Activated T-helper 1 cell treated with anti-CD3 and anti-CD28 coated beads, Interleukin-12 subunit alpha, Interleukin-12 subunit beta, Interleukin-2, Interleukin-4 antibody, amounts not matched to agents 30 ng/mL and 10 ng/mL and 1 ng/mL, durations not matched to agents 14 hours and 24 hours and 36 hours (primary cell): Measurements from ENCODE around the gene AAK1. TPM values are rescaled to one million over a fixed set of nuclear protein-coding genes. Genes with fewer than 3 reads are reported as not detected.

Experiments
- DNase-seq: peaks from one replicate; pipeline ENCODE4 v3.0.0; 2021; ENCODE audit warnings: low spot score
- H3K27ac Mint-ChIP-seq: one replicate; pipeline ENCODE4 v1.8.0; 2021; ENCODE audit warnings: mild to moderate bottlenecking, mixed read lengths
- H3K27me3 Mint-ChIP-seq: one replicate; pipeline ENCODE4 v1.8.0; 2022; ENCODE audit warnings: mild to moderate bottlenecking, moderate library complexity, mixed read lengths; ENCODE audit not compliant: insufficient read depth
- H3K36me3 Mint-ChIP-seq: one replicate; pipeline ENCODE4 v1.8.0; 2021; ENCODE audit warnings: low read depth, mixed read lengths
- H3K4me1 Mint-ChIP-seq: one replicate; pipeline ENCODE4 v1.8.0; 2021; ENCODE audit warnings: low read depth, mixed read lengths
- H3K4me3 Mint-ChIP-seq: one replicate; pipeline ENCODE4 v1.8.0; 2021; ENCODE audit warnings: mild to moderate bottlenecking, moderate library complexity, mixed read lengths
- H3K9me3 Mint-ChIP-seq: one replicate; pipeline ENCODE4 v1.8.0; 2021; ENCODE audit warnings: mixed read lengths
- intact Hi-C: fragments of 100-400 bp; cut with micrococcal nuclease; formaldehyde crosslinking; loops from one replicate; pipeline ENCODE4 v1.15.1; 2024
- total RNA-seq: library from RNA; stranded (reverse); gene quantifications from 2 replicates; pipeline ENCODE4 v1.2.3, GENCODE V29; 2022

The AAK1 gene
- total RNA-seq, 1 donor from 2014 or later = 94.0 TPM

DNA sequence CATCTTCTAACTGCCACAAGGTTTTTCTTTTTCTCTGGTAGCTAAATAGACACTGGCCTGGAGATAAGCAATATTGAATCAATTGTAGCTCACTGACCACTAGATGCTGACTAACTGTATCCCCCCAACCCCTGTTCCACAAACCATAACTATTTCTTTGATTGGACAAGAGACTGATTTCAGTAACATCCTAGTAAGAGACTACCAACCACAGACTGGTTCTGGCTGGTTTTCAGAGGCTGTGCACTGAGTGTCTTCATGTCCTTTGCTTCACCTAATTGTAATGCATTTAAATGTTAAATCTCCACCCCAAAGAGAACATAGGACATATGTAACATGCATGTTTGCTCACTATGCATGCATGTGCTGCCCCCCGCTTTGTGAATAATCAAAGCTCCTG, 3.2 kb upstream of the AAK1 start:
- peaks cover 3% of the 10 kb centered on the region for H3K36me3 Mint-ChIP-seq
- peaks cover 58% of the 10 kb centered on the region for H3K4me1 Mint-ChIP-seq
- DNase-seq = no peak
- peak overlapping the region; percentile 40 for H3K27ac Mint-ChIP-seq
- no peaks in the 10 kb centered on the region for H3K9me3 Mint-ChIP-seq
- H3K27me3 Mint-ChIP-seq = no peaks in the 10 kb centered on the region
- intact Hi-C loops = loop anchor here (5.0 to 10.0 kb wide), 5 partner anchors 126 to 601 kb away; partner anchors contain the start of genes PCBP1, SNRNP27 and TIA1
- peak overlapping the region; percentile 42 for H3K4me3 Mint-ChIP-seq

DNA sequence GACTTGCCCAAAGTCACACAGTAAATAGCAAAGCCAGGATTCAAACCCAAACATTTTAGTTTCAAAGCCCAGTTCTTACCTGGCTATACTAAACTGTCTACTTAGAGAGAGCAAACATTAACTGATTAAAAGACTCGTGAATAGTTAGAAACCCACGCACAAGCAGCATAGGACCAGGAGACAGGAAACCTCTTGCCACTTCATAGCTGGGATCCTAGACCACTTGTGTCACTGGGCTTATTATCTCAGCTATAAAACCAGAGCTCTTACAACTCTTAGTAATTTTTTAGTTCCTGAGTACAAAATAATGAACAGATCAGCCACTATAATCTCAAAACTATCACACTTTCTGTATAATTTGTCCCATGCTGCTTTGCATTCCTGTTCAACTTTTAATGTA, 2.4 kb upstream of the AAK1 start:
- Mint-ChIP-seq H3K36me3 (peaks cover 7% of the 10 kb centered on the region), H3K9me3 (no peaks in the 10 kb centered on the region), H3K27ac (peak overlapping the region; percentile 95), H3K4me3 (peak overlapping the region; percentile 87), H3K4me1 (peaks cover 60% of the 10 kb centered on the region), H3K27me3 (no peaks in the 10 kb centered on the region)
- DNase-seq = no peak
- intact Hi-C loops = loop anchor here (1.0 to 10.0 kb wide), 10 partner anchors 49 to 879 kb away; partner anchors contain the start of genes GFPT1, NFU1, PCBP1 and SNRNP27

DNA sequence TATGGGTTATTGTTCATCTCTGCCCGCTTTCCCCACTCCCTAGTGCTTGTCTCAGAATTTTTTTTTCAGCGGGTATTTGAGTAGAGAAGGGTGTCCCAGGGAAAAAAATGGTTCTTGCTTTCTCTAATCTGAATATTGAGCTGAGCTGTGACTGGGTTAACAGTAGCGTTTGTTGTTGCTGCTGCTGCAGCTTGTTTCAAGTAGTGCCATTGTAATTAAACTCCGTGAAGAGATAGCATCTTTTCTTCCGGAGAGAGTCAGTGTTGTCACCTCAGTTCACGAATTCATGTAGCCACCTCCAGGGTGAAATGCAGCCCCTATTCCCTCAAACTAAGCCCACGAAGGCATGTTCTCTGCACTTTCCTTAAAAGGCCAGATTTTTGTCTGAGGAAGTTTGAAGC, 1.5 kb upstream of the AAK1 start:
- no peaks in the 10 kb centered on the region for H3K9me3 Mint-ChIP-seq
- no peaks in the 10 kb centered on the region for H3K27me3 Mint-ChIP-seq
- H3K36me3 Mint-ChIP-seq = peaks cover 14% of the 10 kb centered on the region
- intact Hi-C loops = loop anchor here (1.0 to 10.0 kb wide), 10 partner anchors 50 to 878 kb away; partner anchors contain the start of genes GFPT1, NFU1, PCBP1 and SNRNP27
- H3K27ac Mint-ChIP-seq = peak overlapping the region; percentile 95
- peak overlapping the region; percentile 87 for H3K4me3 Mint-ChIP-seq
- peaks cover 60% of the 10 kb centered on the region for H3K4me1 Mint-ChIP-seq
- DNase-seq = peak; percentile 36

DNA sequence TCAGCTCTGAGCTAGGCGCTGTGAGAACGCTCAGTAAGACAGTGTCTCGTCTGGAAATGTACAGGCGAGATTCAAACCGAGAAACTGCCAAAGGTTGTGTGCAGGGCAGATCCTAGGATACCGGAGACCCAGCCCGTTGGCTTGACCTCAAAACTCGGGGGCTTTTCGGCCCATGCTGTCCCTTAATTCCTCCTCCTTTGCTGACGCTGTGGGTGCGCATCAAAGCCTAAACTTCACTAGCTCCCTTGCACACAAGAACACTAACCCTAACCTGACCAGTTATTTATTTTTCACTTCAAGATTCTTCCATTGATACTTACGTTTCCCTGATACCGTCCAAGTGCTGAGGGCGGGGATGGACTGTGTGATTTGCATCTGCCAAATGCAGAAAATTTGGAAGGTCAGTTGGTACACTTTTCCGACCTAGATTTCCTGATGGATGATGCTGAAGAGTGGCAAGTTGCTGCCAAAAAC, 1.0 kb upstream of the AAK1 start:
- Mint-ChIP-seq H3K4me1 (peaks cover 64% of the 10 kb centered on the region), H3K27me3 (no peaks in the 10 kb centered on the region), H3K4me3 (peak overlapping the region; percentile 87), H3K27ac (peak overlapping the region; percentile 95), H3K36me3 (peaks cover 19% of the 10 kb centered on the region), H3K9me3 (no peaks in the 10 kb centered on the region)
- no peak for DNase-seq
- intact Hi-C loops = loop anchor here (1.0 to 10.0 kb wide), 12 partner anchors 16 to 878 kb away; partner anchors contain the start of genes C2orf42, GFPT1, NFU1 and PCBP1

DNA sequence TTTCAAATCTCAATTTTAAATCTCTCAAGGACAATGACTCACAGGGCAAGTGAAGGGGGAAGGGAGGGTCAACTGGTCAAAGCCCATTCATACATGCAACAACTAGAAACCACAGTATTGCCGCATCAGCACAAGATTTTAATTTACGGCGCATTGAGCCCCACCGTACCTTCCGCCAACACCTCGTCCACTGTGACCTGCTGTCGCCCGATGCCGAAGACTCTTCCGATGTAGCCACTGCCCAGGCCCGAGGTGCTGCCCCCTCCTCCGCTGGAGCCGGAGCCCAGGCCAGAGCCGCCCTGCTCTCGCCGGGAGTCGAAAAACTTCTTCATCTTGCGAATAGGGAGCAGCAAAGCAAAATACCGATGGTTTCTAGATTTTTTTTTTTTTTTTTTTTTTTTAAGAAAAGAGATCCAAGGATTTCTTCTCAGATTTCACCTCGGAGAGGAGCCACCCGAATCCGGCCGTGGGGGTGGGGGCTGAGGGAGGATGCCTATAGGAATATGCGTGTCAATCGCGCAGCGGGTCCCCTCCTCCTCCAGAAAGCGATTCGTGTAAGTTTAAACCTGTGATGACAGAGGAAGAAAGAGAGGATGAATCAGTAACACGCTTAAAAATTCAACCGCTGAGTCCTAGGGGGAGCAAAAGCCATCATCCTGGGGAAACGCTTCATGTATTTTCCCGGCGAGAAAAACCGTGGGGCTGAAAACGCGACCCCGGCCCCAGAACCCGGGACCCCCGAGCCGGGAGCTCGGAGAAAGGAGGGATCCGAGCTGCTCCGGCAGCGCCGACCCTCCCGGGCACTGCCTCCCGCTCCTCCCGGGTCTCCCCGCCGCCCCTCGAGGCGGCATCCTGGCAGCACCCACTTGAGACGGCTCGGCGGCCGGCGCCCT, 584 bp downstream of the AAK1 start:
- Mint-ChIP-seq H3K27me3 (no peaks in the 10 kb centered on the region), H3K36me3 (peaks cover 31% of the 10 kb centered on the region)

DNA sequence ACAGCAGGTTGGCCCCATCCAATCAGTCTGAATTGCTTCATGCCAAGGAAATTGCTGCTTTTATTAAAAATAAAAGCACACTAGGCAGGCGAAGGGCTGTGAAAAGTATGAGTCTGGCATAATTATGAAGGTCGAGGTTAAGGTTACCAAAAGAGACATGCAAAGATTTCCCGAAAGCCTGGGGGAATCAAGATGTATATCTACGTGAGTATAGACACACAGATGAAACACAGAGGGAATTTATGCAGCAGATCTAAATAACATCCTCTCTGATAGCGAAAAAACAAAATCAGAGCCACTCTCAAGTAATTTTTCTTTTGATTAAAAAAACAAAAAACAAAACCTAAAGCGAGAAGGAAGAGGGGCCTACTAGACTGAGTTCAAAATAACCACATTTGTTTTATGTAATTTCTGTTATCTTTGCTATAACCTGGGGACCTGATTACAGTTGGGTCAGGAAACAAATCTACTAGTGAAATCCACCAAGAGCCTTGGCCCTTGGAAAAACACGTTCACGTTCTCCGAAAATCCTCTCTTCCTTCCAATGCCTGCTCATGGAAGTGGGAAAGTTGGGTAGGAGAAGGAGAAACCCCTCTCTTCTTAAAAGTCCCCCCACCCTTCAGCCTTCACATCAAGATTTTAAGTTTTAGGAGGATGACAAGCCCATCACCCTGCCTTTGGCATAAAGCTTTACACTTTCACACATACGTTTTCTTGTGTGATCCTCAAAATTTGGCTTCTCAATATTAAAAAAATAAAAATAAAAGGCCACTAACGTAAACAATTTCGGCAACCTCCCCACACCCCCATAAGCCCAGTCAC, 1.4 kb downstream of the AAK1 start:
- H3K27me3 Mint-ChIP-seq = no peaks in the 10 kb centered on the region
- H3K9me3 Mint-ChIP-seq = no peaks in the 10 kb centered on the region
- peaks cover 35% of the 10 kb centered on the region for H3K36me3 Mint-ChIP-seq
- peak overlapping the region; percentile 92 for H3K4me3 Mint-ChIP-seq
- H3K27ac Mint-ChIP-seq = peak overlapping the region; percentile 94
- intact Hi-C loops = loop anchor here (1.0 to 10.0 kb wide), 4 partner anchors 72 to 550 kb away; partner anchors contain the start of genes C2orf42 and PCBP1
- H3K4me1 Mint-ChIP-seq = peaks cover 78% of the 10 kb centered on the region
- no peak for DNase-seq

More for the DNA sequence above, 584 bp downstream of the AAK1 start:
- peak; percentile 39 for DNase-seq
- no peaks in the 10 kb centered on the region for H3K9me3 Mint-ChIP-seq
- H3K27ac Mint-ChIP-seq = peak overlapping the region; percentile 94
- peaks cover 75% of the 10 kb centered on the region for H3K4me1 Mint-ChIP-seq
- peak overlapping the region; percentile 92 for H3K4me3 Mint-ChIP-seq
- intact Hi-C loops = loop anchor here (1.0 to 10.0 kb wide), 7 partner anchors 71 to 1176 kb away; partner anchors contain the start of genes APLF, C2orf42, FBXO48 and GMCL1

DNA sequence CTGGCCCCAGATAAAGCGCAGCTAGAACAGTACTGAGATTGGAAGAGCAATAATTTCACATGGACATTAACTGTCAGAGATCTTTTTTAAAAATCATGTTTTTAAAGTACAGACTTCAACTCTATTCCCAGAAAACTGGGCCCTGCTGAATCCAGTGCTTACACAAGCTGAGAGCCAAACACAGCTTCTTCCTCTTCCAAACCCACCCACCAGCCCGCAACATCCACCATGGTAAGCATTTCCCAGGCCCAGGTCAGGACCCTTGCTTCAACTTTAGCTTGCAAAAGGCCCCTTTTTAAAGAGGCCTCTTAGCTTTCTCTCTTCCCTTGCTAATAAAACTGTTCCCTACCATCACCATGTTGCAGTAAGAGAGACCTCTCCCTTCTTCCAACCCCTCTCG, 2.1 kb downstream of the AAK1 start:
- Mint-ChIP-seq H3K27me3 (no peaks in the 10 kb centered on the region), H3K4me1 (peaks cover 75% of the 10 kb centered on the region), H3K9me3 (no peaks in the 10 kb centered on the region), H3K4me3 (peak overlapping the region; percentile 92), H3K27ac (peak overlapping the region; percentile 94), H3K36me3 (peaks cover 36% of the 10 kb centered on the region)
- no peak for DNase-seq
- intact Hi-C loops = loop anchor here (5.0 to 10.0 kb wide), 3 partner anchors 443 to 551 kb away; partner anchors contain the start of genes C2orf42 and PCBP1

DNA sequence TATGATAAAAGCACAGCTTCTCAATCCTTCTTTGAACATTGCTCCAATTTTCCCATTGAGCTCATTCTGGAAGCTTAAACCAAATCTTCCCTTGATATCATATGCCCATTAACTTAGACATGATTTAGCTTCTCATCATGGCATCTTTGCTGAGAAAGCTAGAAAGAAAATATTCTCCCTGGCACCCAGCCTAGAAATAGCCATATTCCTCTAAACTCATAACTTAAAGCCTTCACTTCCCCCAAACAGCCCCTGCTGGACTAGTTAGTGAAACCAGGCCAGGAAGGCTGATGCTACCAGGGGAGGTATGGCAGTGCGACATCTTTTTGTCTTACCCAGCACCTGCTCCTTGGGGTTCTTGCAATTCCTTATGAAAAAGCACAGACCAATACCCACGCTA, 4.3 kb downstream of the AAK1 start:
- intact Hi-C loops = no loop called here
- Mint-ChIP-seq H3K4me1 (peaks cover 68% of the 10 kb centered on the region), H3K4me3 (peak overlapping the region; percentile 28), H3K27me3 (no peaks in the 10 kb centered on the region), H3K27ac (no peak overlapping the region), H3K9me3 (no peaks in the 10 kb centered on the region), H3K36me3 (peaks cover 44% of the 10 kb centered on the region)
- no peak for DNase-seq

DNA sequence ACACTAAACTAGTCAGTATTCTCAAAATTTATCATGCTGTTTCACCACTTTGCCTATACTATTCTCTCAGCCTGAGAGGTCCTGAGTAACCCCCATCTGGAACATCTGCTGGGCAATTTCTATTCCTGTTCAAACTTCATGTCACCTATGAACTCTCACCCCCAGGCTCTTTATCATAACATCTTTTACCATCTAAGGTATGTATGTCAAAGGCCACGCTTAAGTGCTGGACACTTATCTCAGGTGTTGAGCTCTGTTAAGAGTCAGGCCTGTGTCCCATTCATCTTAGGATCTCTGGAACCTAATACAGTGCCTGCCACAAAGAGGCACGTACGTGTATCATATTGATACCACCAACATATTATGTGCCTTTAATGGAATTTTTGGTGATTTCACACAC, 4.9 kb downstream of the AAK1 start:
- DNase-seq = no peak
- intact Hi-C loops = no loop called here
- H3K27ac Mint-ChIP-seq = peak overlapping the region; percentile 0
- peaks cover 74% of the 10 kb centered on the region for H3K4me1 Mint-ChIP-seq
- peaks cover 46% of the 10 kb centered on the region for H3K36me3 Mint-ChIP-seq
- no peak overlapping the region for H3K4me3 Mint-ChIP-seq
- H3K27me3 Mint-ChIP-seq = no peaks in the 10 kb centered on the region
- H3K9me3 Mint-ChIP-seq = no peaks in the 10 kb centered on the region

DNA sequence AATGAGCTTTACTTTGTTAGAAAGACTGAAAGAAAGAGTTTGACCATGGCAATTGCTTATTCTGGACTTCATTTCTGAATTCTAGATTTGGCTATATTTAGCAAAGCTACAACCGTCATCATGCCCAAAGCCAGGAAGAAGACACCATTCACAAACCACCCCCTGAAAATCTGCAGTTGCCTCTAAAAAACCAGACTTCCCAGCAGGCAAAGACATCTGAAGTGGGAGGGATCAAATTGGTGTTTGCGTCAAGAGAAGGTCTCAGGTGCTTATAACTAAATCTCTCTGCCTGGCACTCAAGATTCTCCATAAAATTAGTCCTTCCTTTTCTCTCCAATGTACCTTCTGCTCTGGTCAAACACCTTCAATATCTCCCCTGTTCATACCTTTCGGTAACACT, 5.6 kb downstream of the AAK1 start:
- intact Hi-C loops = no loop called here
- H3K27me3 Mint-ChIP-seq = no peaks in the 10 kb centered on the region
- peaks cover 46% of the 10 kb centered on the region for H3K36me3 Mint-ChIP-seq
- no peak overlapping the region for H3K4me3 Mint-ChIP-seq
- peaks cover 75% of the 10 kb centered on the region for H3K4me1 Mint-ChIP-seq
- H3K27ac Mint-ChIP-seq = peak overlapping the region; percentile 0
- H3K9me3 Mint-ChIP-seq = no peaks in the 10 kb centered on the region
- no peak for DNase-seq

DNA sequence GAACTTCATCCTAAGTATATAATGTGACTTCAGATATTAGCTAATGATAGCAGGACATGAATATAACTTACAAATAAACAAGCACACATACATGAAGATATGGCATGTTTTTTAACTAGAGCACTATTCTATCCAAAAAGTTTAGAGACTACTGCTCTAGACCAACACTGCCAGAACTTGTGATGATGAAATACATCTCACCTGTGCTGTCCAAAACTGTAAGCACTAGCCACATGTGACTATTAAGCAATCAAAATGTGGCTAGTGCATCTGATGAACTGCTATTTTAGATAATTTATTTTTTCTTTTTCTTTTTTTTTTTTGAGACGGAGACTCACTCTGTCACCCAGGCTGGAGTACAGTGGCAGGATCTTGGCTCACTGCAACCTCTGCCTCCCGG, 7.1 kb downstream of the AAK1 start:
- peaks cover 41% of the 10 kb centered on the region for H3K36me3 Mint-ChIP-seq
- intact Hi-C loops = no loop called here
- no peaks in the 10 kb centered on the region for H3K27me3 Mint-ChIP-seq
- peaks cover 68% of the 10 kb centered on the region for H3K4me1 Mint-ChIP-seq
- no peak overlapping the region for H3K4me3 Mint-ChIP-seq
- H3K27ac Mint-ChIP-seq = no peak overlapping the region
- no peak for DNase-seq
- H3K9me3 Mint-ChIP-seq = no peaks in the 10 kb centered on the region

DNA sequence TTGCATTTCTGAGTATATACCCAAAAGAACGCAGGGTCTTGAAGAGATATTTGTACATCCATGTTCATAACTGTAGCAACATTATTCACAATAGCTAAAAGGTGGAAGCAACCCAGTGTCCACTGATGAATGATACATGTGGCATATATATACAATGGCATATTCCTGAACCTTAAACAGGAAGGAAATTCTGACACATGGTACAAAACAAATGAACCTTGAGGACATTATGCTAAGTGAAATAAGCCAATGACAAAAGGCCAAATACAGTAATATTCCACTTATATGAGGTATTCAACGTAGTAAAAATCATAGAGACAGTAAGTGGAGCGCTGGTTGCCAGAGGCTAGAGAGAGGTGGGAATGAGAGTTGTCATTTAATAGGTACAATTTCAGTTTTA, 8.1 kb downstream of the AAK1 start:
- H3K4me1 Mint-ChIP-seq = peaks cover 68% of the 10 kb centered on the region
- H3K36me3 Mint-ChIP-seq = peaks cover 38% of the 10 kb centered on the region
- H3K27ac Mint-ChIP-seq = no peak overlapping the region

More for the DNA sequence above, 8.1 kb downstream of the AAK1 start:
- Mint-ChIP-seq H3K9me3 (no peaks in the 10 kb centered on the region), H3K4me3 (no peak overlapping the region), H3K27me3 (no peaks in the 10 kb centered on the region)
- intact Hi-C loops = no loop called here
- no peak for DNase-seq
